Endothelial cell of umbilical vein (primary cell): ENCODE results near the gene HSPG2. TPM values are rescaled to one million over a fixed set of nuclear protein-coding genes. Genes with fewer than 3 reads are reported as not detected.
A peak's percentile ranks its signal among the peaks of the same experiment; 100 is the strongest.

ENCODE experiments used
- BruUV-seq: library from RNA; stranded (reverse); fragments of 400-500 nt; replicated peaks from 2 replicates; lab custom pipeline; 2021; lab: Mats Ljungman, UMichigan
- CTCF ChIA-PET: fragments of 300-600, 350-600 bp; sonication (Branson Sonifier 250); formaldehyde crosslinking; loops from one replicate; lab custom pipeline; 2021; ENCODE audit warnings: antibody characterized with exemption, inconsistent platforms; lab: Charles Lee
- POLR2A ChIA-PET: fragments of 300-600, 350-600 bp; sonication (Branson Sonifier 250); formaldehyde crosslinking; loops from one replicate; lab custom pipeline; 2021; ENCODE audit warnings: antibody characterized with exemption, inconsistent platforms; lab: Charles Lee
- DNase-seq: peaks from one replicate; pipeline ENCODE4 v3.0.0-alpha.2; 2011; ENCODE audit warnings: low read depth, low spot score
- FAIRE-seq: peaks from 2 replicates; lab custom pipeline; 2011; peaks lifted over from hg19 to GRCh38; lab: Jason Lieb, UNC
- H2AFZ ChIP-seq: 2 replicates; pipeline ENCODE4 v1.6.0; 2012; ENCODE audit warnings: low read depth, low read length, control low read depth, inconsistent platforms
- H3K27ac ChIP-seq: 2 replicates; pipeline ENCODE4 v1.5.1; 2011; ENCODE audit warnings: low read depth, mild to moderate bottlenecking, control low read depth, low read length, moderate library complexity; ENCODE audit not compliant: insufficient read depth
- H3K27me3 ChIP-seq, 2 experiments: 2 replicates each; pipeline versions ENCODE4 v1.6.0 to v1.6.1; 2011; ENCODE audit warnings: low read length in 2 of 2, mixed read lengths in 1 of 2; ENCODE audit not compliant: control insufficient read depth in 2 of 2, insufficient read depth in 2 of 2
- H3K36me3 ChIP-seq, 2 experiments: 2 replicates in 1 of 2; 3 replicates in 1 of 2; pipeline ENCODE4 v1.5.1; 2011; ENCODE audit warnings: low read length in 2 of 2, mild to moderate bottlenecking in 1 of 2, moderate library complexity in 1 of 2; ENCODE audit not compliant: control insufficient read depth in 2 of 2, insufficient read depth in 2 of 2; ENCODE audit errors: extremely low read depth in 1 of 2
- H3K4me1 ChIP-seq: 3 replicates; pipeline ENCODE4 v1.5.1; 2011; ENCODE audit warnings: mild to moderate bottlenecking, low read length; ENCODE audit not compliant: control insufficient read depth, insufficient read depth; ENCODE audit errors: extremely low read depth
- H3K4me2 ChIP-seq: 2 replicates; pipeline ENCODE4 v1.6.1; 2011; ENCODE audit warnings: low read length, control low read depth, mixed read lengths; ENCODE audit not compliant: insufficient read depth
- H3K4me3 ChIP-seq, 3 experiments: fragments of 200-600 bp in 1 of 3; sonication (generic), shearing (Covaris generic) in 1 of 3; replicated peaks in 1 of 3; 2 replicates each; pipeline ENCODE4 v1.5.1; 2011 to 2016; ENCODE audit warnings: control low read depth in 3 of 3, low read length in 3 of 3, mild to moderate bottlenecking in 2 of 3, inconsistent platforms in 1 of 3, low read depth in 1 of 3, moderate library complexity in 1 of 3; ENCODE audit not compliant: insufficient read depth in 1 of 3
- H3K79me2 ChIP-seq: 2 replicates; pipeline ENCODE4 v1.6.0; 2012; ENCODE audit warnings: low read length, inconsistent platforms; ENCODE audit not compliant: control insufficient read depth, insufficient read depth
- H3K9ac ChIP-seq: replicated peaks from 2 replicates; pipeline ENCODE3; 2011; ENCODE audit warnings: low read length, control low read depth; ENCODE audit not compliant: insufficient read depth; ENCODE audit errors: extremely low read depth
- H3K9me1 ChIP-seq: replicated peaks from 3 replicates; pipeline ENCODE4 v1.6.0; 2011; ENCODE audit warnings: mild to moderate bottlenecking, low read length; ENCODE audit not compliant: control insufficient read depth, insufficient read depth; ENCODE audit errors: extremely low read depth
- H3K9me3 ChIP-seq: replicated peaks from 2 replicates; pipeline ENCODE4 v1.5.1; 2012; ENCODE audit warnings: low read length, inconsistent platforms; ENCODE audit not compliant: control insufficient read depth, insufficient read depth
- H4K20me1 ChIP-seq: replicated peaks from 2 replicates; pipeline ENCODE3; 2011; ENCODE audit warnings: mild to moderate bottlenecking, low read length; ENCODE audit not compliant: control insufficient read depth, insufficient read depth; ENCODE audit errors: extremely low read depth
- EZH2 ChIP-seq: IDR thresholded peaks from 2 replicates; pipeline ENCODE4 v1.6.1; 2012; ENCODE audit warnings: borderline replicate concordance, low read depth, mild to moderate bottlenecking, moderate library complexity, low read length, inconsistent platforms; ENCODE audit not compliant: severe bottlenecking
- FOS ChIP-seq: IDR thresholded peaks from 2 replicates; pipeline ENCODE4 v1.6.1; 2011; ENCODE audit warnings: mild to moderate bottlenecking, low read length, moderate library complexity, borderline replicate concordance; ENCODE audit not compliant: insufficient read depth
- GATA2 ChIP-seq: IDR thresholded peaks from 2 replicates; pipeline ENCODE4 v1.7.0; 2011; ENCODE audit warnings: low read depth, mild to moderate bottlenecking, moderate library complexity, mixed read lengths, low read length; ENCODE audit not compliant: insufficient read length, insufficient read depth
- JUN ChIP-seq: IDR thresholded peaks from 2 replicates; pipeline ENCODE4 v1.6.1; 2011; ENCODE audit warnings: borderline replicate concordance, low read depth; ENCODE audit not compliant: insufficient read length, insufficient read depth
- MYC ChIP-seq: IDR thresholded peaks from one replicate; pipeline ENCODE4 v1.6.1; 2011; ENCODE audit warnings: mild to moderate bottlenecking, low read depth, low read length
- POLR2A ChIP-seq: IDR thresholded peaks from 2 replicates; pipeline ENCODE4 v1.6.1; 2012; ENCODE audit warnings: low read depth, mild to moderate bottlenecking, control low read depth, low read length
- POLR2AphosphoS5 ChIP-seq: IDR thresholded peaks from 2 replicates; pipeline ENCODE4 v1.6.1; 2012; ENCODE audit warnings: low read depth, mild to moderate bottlenecking, control low read depth, low read length, moderate library complexity; ENCODE audit not compliant: insufficient read depth
- dilution Hi-C: fragments of 300-500 bp; cut with MboI; formaldehyde crosslinking; loops from one replicate; pipeline ENCODE4 v1.15.0; 2019; ENCODE audit warnings: low sequenced_read_pairs; ENCODE audit not compliant: extremely low pct_ligation_motif_present
- intact Hi-C: fragments of 100-400 bp; cut with micrococcal nuclease; formaldehyde crosslinking; loops from one replicate; pipeline ENCODE4 v1.10.0; 2022
- polyA plus RNA-seq, 4 experiments: library from polyadenylated mRNA; depleted of rRNA in 3 of 4; stranded (reverse) in 3 of 4; unstranded in 1 of 4; fragments of >200 nt; gene quantifications; 2 replicates each; pipeline versions ENCODE4 v1.2.1 to v1.2.3, GENCODE V29; 2011 to 2012; ENCODE audit warnings: missing spikeins in 1 of 4
- total RNA-seq: library from RNA; stranded (reverse); gene quantifications from 2 replicates; pipeline ENCODE4 v1.2.3, GENCODE V29; 2021
- TF ChIP-seq, protein P1 (sequence below): IDR thresholded peaks from 2 replicates; pipeline ENCODE4 v1.6.1; 2011; ENCODE audit not compliant: insufficient read depth, insufficient read length
- TF ChIP-seq, protein P2 (sequence below), 2 donors: IDR thresholded peaks; 1 replicate in 1 of 2; 2 replicates in 1 of 2; pipeline ENCODE4 v1.5.1; 2011; ENCODE audit warnings: low read length in 2 of 2, mild to moderate bottlenecking in 2 of 2, moderate library complexity in 2 of 2, control low read depth in 1 of 2, inconsistent platforms in 1 of 2, low read depth in 1 of 2; ENCODE audit not compliant: insufficient read depth in 1 of 2; ENCODE audit errors: extremely low read depth in 1 of 2

HSPG2 gene
- total and polyA plus RNA-seq, 2 donors (not counting 3 experiments of a cell fraction or from before 2014, with no cell fraction given), result 734 to 3,499 TPM

DNA sequence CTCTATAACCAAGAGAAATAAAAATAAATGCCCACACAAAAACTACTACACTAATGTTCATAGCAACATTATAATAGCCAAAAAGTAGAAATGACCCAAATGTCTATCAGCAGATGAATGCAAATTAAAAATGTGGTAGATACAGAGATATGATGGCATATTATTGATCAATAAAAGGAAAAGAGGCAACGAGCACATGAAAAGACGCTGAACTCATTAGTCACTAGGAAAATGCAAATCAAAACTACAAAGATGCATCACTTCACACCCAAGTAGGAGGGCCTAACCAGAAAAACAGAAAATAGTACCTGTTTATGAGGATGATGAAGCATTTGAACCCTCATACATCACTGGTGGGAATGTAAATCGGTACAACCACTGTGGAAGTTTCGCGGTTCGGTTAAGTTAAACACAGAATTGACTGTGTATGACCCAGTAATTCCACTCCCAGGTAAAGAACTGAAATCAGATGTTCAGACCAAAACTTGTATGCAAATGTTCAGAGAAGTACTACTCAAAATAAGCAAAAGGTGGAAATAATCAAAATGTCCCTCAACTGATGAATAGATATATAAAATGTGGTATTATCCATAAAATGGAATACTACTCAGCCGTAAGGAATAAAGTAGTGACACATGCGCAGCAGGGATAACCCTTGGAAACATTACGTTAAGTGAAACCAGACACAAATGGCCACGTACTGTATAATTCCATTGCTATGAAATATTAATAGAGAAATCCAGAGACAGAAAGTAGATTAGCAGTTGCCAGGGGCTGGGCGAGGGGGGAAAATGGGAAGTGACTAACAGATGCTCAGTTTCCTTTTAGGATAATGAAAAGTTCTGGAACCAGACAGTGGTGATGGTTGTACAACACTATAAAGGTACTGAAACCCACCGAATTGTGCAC lies 157.2 kb downstream of the HSPG2 start:
- intact Hi-C loops, result loop anchor here (1.0 to 5.0 kb wide), 3 partner anchors 15 to 157 kb away; partner anchors contain the start of gene HSPG2
- DNase-seq (peak; percentile 96), FAIRE-seq (peak; percentile 72)
- no peaks in the 10 kb centered on the region for H3K9me3 ChIP-seq
- TF ChIP-seq JUN (peak; percentile 66), FOS (peak; percentile 79), POLR2AphosphoS5 (peak; percentile 68), POLR2A (no peak), MYC (no peak), EZH2 (no peak), GATA2 (peak; percentile 59)
- TF ChIP-seq, protein P1, sequence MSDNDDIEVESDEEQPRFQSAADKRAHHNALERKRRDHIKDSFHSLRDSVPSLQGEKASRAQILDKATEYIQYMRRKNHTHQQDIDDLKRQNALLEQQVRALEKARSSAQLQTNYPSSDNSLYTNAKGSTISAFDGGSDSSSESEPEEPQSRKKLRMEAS, result no peak
- TF ChIP-seq, protein P2, sequence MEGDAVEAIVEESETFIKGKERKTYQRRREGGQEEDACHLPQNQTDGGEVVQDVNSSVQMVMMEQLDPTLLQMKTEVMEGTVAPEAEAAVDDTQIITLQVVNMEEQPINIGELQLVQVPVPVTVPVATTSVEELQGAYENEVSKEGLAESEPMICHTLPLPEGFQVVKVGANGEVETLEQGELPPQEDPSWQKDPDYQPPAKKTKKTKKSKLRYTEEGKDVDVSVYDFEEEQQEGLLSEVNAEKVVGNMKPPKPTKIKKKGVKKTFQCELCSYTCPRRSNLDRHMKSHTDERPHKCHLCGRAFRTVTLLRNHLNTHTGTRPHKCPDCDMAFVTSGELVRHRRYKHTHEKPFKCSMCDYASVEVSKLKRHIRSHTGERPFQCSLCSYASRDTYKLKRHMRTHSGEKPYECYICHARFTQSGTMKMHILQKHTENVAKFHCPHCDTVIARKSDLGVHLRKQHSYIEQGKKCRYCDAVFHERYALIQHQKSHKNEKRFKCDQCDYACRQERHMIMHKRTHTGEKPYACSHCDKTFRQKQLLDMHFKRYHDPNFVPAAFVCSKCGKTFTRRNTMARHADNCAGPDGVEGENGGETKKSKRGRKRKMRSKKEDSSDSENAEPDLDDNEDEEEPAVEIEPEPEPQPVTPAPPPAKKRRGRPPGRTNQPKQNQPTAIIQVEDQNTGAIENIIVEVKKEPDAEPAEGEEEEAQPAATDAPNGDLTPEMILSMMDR (IDR thresholded peaks at IDR 0.05; ENCODE audit: extremely low read depth in 1 of 2, insufficient read depth in 1 of 2, low read depth in 1 of 2, low read length in 2 of 2), result no peak
- POLR2A ChIA-PET, result no interaction called here
- TSS peak; percentile 3 for BruUV-seq
- H3K4me3 ChIP-seq, result peak overlapping the region in 2 of 3 experiments; percentile 97 to 98
- CTCF ChIA-PET, result no interaction called here
- no peaks in the 10 kb centered on the region for H3K36me3 ChIP-seq
- no peaks in the 10 kb centered on the region for H3K9me1 ChIP-seq
- H3K79me2 ChIP-seq, result peaks cover 71% of the 10 kb centered on the region
- peak overlapping the region; percentile 84 for H3K4me2 ChIP-seq
- peak overlapping the region; percentile 99 for H3K27ac ChIP-seq
- H3K9ac ChIP-seq, result peak overlapping the region; percentile 99
- peaks cover 13% of the 10 kb centered on the region for H3K4me1 ChIP-seq
- no peaks in the 10 kb centered on the region for H4K20me1 ChIP-seq
- no peaks in the 10 kb centered on the region for H3K27me3 ChIP-seq
- no peak overlapping the region for H2AFZ ChIP-seq
- dilution Hi-C loops, result no loop called here
